Pons (tissue), 1 donor: ENCODE results near the gene STN1.

Experiments used
- DNase-seq: peaks from one replicate; pipeline ENCODE4 v3.0.0-alpha.2; 2016; ENCODE audit warnings: low spot score

Gene STN1, protein sequence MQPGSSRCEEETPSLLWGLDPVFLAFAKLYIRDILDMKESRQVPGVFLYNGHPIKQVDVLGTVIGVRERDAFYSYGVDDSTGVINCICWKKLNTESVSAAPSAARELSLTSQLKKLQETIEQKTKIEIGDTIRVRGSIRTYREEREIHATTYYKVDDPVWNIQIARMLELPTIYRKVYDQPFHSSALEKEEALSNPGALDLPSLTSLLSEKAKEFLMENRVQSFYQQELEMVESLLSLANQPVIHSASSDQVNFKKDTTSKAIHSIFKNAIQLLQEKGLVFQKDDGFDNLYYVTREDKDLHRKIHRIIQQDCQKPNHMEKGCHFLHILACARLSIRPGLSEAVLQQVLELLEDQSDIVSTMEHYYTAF

DNA sequence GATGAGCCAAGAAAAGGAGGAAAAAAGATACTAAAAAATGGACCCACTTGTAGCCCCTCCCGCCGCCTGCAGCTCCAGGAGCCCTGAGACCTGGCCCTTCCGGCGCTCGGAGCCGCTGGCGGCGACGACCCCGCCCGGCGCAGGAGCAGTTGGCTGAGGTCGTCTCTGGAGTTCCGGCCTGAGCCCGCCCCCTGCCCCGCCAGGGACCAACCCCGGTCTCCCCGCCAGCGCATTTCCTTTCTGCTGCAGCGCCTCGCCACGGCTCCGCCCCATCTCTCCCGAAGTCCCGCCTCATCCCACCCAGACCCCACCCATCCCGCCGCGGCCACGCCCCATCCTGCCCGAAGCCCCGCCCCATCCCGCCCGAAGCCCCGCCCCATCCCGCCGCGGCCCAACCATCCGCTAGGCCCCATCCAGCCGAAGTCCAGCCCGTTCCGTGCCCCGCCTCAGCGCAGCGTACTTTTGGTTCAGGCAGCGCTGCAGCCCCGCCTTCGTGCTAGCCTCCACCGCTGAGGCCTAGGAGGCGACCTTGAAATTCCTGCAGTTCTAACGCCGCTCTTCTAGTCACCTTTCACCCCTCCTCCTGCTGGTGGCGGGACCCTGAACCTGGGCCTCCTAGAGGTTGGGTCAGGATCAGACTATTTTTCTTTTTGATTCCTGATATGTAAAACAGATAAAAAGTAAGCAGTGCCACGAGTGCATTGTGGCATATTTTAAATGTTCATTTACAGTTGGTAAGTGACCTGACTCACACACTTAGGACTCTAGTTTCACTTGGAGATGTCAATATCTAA lies at the start of gene STN1:
Gene STN1, minus strand, starts transcription at position 132 of the 794 bp plus-strand sequence. CDS start 590 bp downstream, outside the sequence.
- peak; percentile 94 for DNase-seq

DNA sequence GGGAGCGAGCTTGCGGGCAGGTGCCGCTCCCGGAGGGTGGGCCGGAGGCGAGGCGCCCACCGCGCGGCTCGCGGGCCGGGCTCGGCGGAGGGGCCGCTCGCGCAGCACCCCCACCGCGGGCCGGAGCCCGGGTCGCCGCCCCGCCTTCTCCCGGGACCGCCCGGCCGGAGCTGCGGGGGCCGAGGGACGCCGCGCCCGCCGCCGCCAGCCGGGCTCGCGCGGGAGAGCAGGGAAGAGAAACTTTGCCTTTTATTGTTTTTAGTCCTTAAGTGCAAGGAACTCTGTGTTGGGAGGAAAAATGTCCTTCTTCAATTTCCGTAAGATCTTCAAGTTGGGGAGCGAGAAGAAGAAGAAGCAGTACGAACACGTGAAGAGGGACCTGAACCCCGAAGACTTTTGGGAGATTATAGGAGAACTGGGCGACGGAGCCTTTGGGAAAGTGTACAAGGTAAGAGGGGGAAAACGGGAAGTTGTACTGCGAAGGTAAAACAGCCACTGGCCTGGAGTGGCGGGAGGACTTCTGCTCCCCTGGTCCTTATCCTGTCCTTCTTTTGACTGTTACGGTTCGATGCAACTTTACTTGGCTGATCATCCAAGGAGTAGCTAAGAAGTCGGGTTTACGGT lies 49.6 kb upstream of the STN1 start:
- DNase-seq: peak; percentile 60

DNA sequence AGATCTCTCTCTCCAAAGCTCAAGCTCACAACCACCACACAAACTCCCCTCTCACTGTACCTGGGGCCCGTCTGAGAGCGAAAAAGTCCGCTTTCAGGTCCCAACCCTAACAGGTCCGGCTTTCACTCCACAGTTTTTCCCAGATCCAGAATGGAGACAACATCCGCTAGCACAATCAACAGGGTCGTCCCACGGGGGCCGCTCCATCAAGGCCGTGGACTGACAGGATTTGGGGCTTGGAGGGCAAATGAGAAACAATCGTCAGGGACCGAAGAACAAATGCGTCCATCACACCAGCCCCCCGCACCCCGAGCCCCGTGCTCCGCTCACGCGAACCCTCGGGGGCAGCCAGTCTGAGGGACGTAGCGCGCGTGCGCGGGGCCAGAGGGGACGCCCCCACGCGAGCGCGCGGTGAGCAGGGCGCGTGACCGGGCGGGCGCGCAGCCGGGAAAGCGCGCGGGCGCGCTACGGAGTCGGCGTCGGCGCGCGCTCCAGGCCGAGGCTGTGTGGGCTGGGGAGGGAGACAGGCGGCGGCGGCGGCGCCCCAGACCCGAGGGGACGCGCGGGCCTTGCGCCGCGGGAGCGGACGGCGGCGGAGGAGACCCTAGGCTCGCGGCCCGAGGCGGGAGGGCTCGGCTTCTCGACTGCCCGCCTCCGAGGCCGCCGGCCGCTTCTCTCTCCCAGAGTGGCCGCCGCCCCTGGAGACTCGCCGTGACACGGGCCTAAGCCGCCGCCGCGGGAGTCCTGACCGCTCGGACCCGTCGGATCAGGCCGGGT lies 48.9 kb upstream of the STN1 start, which contains the start of gene SLK:
Gene SLK, plus strand, starts transcription at position 470 of the 777 bp plus-strand sequence. CDS start 606 bp downstream, outside the sequence.
- peak; percentile 77 for DNase-seq

DNA sequence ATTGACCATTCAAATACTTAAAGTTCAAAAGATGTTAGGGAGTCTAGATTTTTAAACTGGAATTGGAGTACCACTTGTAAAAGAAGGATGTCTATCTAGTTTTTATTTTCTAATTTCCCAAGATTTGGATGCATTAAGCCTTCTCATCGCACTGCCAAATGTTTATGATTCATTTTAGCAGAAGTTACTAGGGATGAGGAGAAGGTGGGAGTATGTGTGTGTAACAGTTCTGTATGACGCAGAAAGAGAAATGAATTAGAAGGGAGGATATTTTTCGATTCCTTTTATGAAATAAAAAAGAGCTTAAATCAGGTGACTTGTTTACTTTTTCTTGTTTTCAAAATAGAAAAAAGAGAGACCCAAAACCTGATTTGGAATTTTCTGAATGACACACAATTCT lies 42.1 kb upstream of the STN1 start:
- no peak for DNase-seq

DNA sequence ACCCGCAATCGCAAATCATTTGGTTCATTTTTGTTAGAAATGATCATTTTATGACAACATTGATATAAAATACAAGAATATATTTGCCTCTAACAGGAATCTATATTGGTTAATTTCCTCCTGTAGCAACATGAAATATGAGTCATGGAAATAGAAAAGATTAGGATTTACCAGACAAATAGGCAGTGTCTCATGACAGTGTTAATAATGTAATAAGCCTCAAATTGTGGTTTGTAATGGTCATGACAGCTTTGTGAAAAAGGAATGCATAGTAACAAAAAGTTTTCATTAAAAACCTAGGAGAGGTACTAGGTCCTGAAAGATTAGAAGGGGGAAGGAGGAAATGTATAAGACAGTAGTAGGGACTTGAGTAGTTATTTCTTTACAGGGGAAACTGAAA lies 41.0 kb upstream of the STN1 start:
- DNase-seq: no peak

DNA sequence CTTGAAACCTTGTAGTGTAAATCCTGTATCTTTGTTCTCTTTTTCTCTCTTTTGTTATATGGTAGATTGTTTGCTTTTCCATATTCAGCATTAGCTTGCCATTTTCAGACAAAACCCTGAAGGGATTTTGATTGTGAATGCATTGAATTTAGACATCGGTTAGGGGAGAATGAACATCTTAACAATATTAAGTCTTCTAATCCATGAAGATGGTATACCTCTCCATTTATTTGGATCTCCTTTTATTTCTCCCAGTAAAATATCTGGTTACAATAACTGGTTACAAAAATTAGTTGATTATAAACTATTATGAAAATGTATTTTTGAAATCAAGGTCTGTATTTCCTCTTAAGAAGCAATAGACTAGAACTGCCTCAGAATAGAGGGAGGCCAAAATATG lies 36.6 kb upstream of the STN1 start:
- DNase-seq: no peak

DNA sequence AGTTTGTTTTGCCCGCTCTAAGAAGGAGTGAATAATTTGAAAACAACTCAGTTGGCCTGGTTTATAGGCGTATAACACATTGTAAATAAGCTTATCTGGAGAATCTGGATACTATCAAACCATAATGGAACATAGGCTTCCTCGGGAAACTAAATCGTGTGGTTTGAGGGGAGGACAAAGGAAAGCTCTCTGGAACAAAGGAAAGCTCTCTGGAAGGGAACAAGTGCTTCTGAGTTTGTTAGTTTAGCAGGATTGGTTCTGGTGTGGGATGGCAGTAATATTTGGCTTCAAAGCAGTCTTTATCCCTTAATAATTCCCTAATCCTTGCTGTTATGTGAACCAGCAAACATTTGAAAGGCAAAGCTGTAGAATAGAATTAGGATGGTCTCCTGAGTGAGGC lies 34.0 kb upstream of the STN1 start:
- DNase-seq: no peak

DNA sequence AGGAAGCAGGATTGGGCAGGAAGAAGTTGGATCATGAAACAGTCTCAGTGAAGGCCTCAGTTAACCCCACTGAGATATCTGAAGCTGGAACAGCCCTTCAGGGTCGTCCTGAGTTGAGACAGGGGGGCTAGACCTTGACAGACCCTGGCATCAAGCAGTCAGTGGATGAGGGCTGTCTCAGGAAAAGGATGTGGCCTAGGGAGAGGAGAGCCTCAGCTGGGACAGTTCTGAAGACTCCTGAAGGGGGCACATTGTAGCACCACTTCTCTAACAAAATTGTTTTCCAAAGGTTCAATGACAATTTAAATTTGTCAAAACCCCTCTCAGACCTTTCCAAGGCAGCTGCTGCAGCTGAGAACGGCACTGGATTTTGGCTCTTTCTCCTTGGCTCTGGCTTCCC lies 33.2 kb upstream of the STN1 start:
- no peak for DNase-seq

DNA sequence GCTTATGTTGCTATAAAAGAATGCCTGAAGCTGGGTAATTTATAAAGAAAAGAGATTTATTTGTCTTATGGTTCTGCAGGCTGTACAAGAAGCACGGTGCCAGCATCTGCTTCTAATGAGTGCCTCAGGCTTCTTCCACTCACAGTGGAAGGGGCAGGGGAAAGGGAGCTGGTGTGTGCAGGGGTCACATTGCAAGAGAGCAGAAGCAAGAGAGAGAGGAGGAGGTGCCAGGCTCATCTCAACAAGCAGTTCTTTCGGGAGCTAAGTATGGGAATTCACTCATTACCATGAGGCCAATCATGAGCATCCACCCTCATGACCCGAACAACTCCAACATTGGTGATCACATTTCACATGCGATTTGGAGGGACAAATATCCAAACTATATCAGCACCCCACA lies 31.7 kb upstream of the STN1 start:
- no peak for DNase-seq

DNA sequence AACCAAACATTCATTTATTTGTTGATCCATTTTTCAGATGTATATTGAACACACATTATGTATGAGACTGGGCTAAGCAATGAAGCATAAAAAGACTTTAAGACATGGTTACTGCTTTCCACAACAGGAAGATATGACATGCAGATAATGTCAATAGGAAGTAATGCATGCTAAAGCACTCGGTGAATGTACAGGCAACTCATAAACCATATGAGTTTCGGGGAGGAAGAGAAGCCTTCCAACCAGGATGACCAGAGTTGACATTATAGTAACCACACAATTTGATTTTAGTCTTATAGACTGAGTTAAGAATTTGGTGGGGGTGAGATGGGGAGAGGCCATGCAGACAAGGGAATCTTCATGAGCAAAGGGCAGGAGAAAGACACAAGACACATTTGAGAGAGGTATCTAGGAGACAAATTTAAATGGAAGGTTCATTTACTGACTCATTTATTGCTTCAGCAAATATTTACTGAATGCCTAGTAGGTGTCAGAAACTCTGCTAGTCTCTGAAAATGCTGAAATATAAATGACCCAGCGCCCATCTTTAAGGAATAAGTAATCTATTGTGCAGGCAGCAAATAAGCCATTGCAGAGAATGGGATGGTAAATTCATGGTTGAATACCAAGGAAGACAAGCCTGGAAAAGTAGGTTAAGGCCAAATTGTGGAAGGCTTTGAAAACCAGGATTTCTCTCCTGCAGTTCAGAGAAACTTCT lies 30.0 kb upstream of the STN1 start:
- no peak for DNase-seq

DNA sequence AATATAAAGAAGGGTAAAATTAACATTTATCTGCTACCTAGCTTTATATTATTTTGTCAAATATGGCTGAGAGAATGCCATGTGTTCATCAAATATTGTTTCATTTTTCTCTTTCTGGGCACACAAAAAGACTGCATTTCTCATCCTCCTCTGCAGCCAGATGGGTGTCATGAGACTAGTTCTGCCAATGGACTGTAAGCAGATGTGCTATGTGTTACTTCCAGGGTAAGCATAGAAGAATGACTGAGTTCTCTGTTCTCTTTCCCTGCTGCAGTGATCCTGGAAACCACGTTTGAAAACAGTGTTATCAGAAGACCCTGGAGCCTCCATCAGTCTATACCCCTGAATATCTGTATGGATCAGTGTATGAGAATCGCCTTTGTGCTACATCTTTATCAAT lies 24.9 kb upstream of the STN1 start:
- DNase-seq: peak; percentile 80

DNA sequence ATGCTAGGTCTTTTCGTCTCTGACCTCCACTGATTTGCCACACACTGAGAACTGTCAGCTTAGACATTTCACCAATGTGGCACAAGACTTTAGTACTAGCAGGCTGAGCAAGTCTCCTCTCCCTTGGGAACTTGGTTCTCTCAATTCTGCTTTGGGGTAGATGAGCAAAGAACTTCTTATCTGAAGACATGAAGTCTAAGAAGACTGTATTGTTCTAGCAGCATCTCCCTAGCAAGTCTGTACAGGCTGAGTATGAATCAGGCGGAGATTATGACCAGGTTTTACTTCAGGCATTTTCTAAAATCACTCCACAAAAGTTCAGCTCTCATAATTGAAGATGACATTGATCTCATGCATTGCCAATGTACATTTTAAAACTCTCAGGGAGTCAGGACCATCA lies 23.8 kb upstream of the STN1 start:
- no peak for DNase-seq

DNA sequence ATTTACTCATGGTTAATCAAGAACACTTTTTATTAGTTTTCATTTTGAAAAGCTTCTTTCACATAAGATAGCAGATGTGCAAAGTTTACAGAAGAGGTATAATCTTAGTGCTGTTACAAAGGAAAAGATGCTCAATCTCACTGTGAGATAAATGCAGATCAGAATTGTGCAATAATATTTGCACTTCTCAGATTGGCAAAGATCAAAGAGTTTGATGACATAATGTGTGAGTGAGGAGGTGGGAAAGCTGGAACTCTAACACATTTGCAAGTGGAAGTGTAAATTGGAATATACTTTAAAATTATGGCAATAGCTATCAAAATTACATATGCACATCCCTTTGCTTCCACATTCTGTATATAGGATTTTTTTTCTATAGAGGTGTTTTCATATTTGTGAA lies 21.5 kb upstream of the STN1 start:
- no peak for DNase-seq

DNA sequence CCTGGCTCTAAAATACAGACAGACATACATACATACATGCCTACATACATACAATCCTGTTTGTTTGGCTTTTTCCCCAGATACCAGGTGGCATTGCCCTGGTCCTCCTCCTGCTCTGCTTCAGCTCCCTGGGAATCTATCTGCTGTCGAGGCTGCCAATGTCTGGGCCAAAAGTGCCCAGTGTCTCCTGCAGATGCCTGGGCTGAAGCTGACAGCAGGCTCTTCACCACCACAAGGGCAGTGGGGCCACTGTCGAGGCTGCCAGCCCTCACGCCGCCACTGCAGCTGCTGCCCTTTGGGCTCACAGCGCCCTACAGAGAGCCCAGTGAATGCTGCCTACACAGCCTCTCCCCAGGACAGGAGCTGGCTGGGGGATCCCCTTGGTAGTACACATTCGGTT lies 18.0 kb upstream of the STN1 start:
- peak; percentile 56 for DNase-seq

DNA sequence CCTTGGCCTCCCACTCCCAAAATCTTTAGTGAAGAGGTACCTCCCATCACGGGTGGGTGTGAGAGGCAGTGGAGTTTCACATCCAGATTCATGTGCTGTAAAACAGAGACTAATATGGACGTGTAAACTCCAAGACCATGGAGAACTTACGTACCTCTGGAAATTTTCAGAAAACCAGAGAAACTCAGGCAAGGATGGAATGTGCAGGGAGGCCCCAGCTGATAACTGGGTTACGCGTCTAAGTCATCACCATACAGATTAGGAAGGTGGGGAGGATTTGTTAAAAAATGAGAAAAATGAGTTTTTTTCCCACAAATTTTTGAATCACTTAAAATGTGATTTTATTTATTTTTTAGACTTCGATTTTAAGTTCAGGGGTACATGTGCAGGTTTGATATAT lies 16.3 kb upstream of the STN1 start:
- no peak for DNase-seq

DNA sequence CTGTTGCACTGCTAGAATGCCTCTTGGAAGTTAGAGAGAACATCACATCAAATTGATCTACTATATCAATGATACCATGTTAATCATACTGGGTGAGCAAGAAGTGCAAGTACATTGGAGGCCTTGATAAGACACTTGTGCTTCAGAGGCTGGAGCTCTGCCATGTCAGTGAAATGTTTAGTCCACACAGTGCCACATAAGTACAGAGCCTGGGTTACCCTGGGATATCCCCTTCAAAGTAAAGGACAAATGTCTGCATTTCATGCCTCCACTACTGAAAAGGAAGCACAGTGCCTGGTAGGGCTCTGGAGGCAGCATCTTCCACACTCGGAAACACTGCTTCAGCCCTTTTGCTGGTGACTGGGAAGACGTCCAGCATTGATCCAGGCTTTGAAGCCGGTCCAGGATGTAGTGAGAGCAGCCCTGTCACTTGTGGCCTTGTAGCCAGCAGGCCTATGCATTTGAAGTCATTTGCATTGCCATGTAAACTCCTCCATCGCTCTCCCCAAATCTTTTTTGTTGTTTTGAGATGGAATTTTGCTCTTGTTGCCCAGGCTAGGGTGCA lies 15.7 kb upstream of the STN1 start:
- peak; percentile 95 for DNase-seq

DNA sequence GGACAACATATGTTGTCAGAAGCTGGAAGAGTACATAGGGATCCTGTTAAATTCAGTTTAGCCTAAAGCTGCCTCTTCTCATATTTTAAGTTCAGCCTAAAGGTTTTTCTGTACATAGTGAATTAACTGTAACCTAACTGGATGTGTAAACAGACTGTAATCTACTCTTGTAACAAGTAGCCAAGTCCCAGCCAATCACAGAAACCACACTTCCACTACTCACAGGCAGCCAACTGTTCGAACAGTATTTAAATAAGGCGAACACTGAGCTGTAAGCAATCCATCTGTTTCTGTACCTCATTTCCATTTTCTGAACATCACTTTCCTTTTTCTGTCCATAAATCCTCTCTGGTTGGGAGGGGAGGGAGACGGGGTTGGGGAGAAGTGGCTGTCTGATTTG lies 15.0 kb upstream of the STN1 start:
- DNase-seq: no peak

DNA sequence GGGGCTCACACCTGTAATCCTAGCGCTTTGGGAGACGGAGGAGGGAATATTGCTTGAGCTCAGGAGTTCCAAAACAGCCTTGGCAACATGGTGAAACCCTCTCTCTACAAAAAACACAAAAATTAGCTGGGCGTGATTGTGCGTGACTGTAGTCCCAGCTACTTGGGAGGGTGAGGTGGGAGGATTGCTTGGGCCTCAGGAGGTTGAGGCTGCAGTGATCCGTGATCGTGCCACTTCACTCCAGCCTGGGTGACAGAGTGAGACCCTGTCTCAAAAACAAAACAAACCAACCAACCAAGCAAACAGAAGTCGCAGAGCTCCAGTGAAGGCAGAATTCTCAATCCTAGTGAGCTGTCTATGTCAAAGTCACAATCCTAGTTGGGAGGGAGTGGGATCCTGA lies 14.3 kb upstream of the STN1 start:
- no peak for DNase-seq

DNA sequence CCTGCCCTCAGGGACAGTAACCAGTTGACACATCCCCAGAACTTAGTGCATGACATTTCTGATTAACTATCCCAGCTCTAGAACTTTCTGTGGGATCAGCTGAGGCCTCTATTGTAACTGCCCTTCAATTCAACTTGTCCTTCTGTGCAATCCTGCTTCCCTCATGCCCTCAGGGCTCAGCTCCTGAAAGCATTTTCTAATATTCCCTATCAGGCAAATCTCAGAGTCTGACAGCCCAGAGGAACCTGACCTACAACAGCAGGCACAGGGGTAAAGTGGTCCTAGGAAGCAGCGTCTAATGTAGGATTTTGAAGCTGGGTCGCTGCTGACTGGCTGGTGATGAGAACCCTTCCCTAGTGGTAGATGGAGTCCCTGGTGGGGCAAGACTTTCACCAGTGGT lies 13.6 kb upstream of the STN1 start:
- no peak for DNase-seq

DNA sequence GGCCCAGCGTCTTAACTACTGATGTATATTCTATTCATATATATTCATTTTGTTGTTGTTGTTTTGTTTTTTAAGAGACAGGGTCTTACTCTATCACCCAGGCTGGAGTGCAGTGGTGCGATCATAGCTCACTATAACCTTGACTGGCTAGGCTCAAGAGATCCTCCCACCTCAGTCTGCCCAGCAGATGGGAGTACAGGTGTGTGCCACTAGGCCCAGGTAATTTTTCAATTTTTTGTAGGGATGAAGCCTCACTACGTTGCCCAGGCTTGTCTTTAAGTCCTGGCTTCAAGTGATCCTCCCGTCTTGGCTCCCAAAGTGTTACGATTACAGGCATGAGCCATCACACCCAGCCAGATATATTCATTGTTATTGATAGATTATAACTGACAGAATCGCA lies 12.9 kb upstream of the STN1 start:
- DNase-seq: no peak

DNA sequence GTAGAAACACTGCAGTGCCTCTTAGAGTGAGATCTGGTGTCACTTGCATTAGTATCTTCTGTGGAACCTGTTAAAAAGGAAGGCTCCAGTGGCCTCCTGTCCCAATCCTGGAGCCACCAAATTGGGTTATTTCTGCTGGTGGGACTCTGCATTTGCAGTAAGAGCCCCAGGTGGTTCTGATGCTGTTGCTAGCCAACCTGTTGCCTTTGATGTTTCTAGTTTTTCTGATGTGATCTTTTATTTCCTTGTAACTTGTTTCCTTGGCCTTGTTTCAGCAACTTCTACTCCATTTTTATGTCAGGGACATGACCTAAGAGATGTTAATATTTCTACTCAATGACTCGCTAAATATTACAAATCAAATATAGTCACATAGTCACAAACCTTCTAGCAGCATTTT lies 12.5 kb upstream of the STN1 start:
- DNase-seq: no peak
